ENCODE measurements around the gene HLA-F.

- TF ChIP-seq CTCF (IDR thresholded peaks at IDR 0.05) (no peak), POLR2A (IDR thresholded peaks at IDR 0.05) (no peak)
Measured at GRCh38 chr6:29728875-29729270, 5.6 kb downstream of the HLA-F start.

Measured in right lobe of liver (tissue), 4 donors.